ENCODE measurements around the gene TFCP2L1. TPM values are rescaled to one million over a fixed set of nuclear protein-coding genes. Genes with fewer than 3 reads are reported as not detected.
A peak's percentile ranks its signal among the peaks of the same experiment; 100 is the strongest.

The TFCP2L1 gene
- total and polyA plus RNA-seq, 7 experiments from 2014 or later = 0.19 to 0.24 TPM; not detected in 5

DNA sequence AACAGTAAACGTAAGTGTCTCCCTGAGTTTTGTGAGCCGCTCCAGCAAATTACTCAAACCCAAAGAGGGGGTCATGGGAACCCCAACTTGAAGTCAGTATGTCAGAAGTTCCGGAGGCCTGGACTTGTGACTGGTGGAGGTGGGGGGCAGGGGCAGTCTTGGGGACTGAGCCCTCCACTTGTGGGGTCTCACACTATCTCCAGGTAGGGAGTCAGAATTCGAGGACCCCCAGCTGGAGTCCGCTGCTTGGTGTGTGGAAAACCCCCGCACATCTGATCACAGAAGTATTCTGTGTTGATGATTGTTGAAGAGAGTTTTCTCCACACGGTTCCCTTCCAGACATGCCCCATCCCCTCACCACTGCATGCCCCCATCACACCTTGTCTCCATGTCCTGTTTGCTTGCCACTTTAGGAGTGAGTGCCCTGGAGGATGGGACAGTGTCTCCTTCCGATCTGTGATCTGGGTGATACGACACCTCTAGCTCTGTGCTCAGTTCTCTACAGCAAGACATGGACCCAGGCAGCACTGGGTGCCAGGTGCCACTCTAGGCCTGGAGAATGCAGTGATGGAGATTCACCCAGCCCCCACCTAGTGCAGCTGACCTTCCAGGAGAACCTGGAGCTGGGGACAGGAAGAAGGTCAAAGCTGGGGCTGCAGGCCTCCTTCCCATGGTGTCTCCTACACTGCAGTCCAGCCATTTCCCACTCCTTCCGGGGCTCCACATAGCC, 85.6 kb downstream of the TFCP2L1 start:
- H3K4me3 Mint-ChIP-seq = no peak overlapping the region
- no peaks in the 10 kb centered on the region for H3K9me3 Mint-ChIP-seq
- DNase-seq (no peak), ATAC-seq (no peak)
- POLR2A ChIA-PET = no interaction called here
- Histone ChIP-seq H3K27ac (ENCODE audit: low read depth, low read length) (no peak overlapping the region), H3K27me3 (ENCODE audit: control insufficient read depth in 2 of 2, insufficient read depth in 2 of 2, low read length in 2 of 2) (no peaks in the 10 kb centered on the region), H3K4me1 (ENCODE audit: control insufficient read depth in 2 of 2, insufficient read depth in 2 of 2, low read length in 2 of 2) (no peaks in the 10 kb centered on the region), H3K36me3 (ENCODE audit: control insufficient read depth in 2 of 3, insufficient read depth in 3 of 3, low read length in 3 of 3) (no peaks in the 10 kb centered on the region), H3K4me3 (ENCODE audit: low read length) (no peak overlapping the region), H3K9me3 (ENCODE audit: control insufficient read depth in 2 of 3, low read length in 3 of 3) (no peaks in the 10 kb centered on the region)
- H3K27ac Mint-ChIP-seq = no peak overlapping the region
- H3K36me3 Mint-ChIP-seq = no peaks in the 10 kb centered on the region
- H3K27me3 Mint-ChIP-seq = no peaks in the 10 kb centered on the region
- intact Hi-C loops (cut with micrococcal nuclease) = no loop called here
- CTCF ChIA-PET = no interaction called here
- peaks cover 0 to 3% (median 0%) of the 10 kb centered on the region in 7 donors for H3K4me1 Mint-ChIP-seq

DNA sequence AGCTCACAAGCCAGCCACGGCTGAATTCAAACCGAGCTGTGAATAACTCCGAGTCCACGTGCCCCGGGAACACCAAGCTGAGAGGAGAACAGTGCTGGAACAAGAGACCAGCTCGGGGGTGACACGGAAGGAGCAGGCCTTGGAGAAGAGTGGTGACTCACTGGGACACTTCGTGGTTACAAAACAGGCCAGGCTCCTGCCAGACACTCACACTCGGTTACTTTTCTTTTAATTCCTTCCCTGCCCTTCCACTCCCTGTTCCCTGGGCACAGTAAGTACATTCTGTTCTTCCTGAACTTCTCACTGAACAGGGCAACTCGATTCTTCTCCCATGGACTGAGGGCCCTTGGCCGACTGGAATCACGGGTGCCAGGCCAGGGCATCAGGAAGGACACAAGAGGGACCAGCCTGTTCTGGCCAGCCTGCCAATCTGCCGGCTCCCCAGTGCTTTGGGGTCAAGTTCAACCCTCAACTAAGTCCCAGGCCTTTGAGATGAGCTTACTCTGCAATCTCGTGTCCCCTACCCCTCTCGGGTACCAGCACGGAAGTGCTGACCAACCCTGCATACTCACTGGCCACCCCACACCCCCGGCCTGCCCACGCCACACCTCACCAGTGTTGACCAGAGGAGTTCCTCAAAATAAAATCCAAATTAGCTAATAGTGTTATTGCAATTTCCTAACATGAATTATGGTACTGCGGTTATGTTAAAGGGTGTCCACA, 87.5 kb downstream of the TFCP2L1 start:
- DNase-seq = no peak
- ATAC-seq = peak; percentile 84
- Mint-ChIP-seq H3K4me3 (no peak overlapping the region), H3K4me1 (peaks cover 0 to 3% (median 0%) of the 10 kb centered on the region in 7 donors), H3K36me3 (no peaks in the 10 kb centered on the region), H3K9me3 (no peaks in the 10 kb centered on the region), H3K27ac (no peak overlapping the region), H3K27me3 (no peaks in the 10 kb centered on the region)
- ChIA-PET POLR2A (no interaction called here), CTCF (no interaction called here)
- no peaks in the 10 kb centered on the region for H3K9me3 ChIP-seq (ENCODE audit: control insufficient read depth in 2 of 3, low read length in 3 of 3)
- H3K4me3 ChIP-seq (ENCODE audit: low read length) = no peak overlapping the region
- H3K4me1 ChIP-seq (ENCODE audit: control insufficient read depth in 2 of 2, insufficient read depth in 2 of 2, low read length in 2 of 2) = no peaks in the 10 kb centered on the region
- no peaks in the 10 kb centered on the region for H3K27me3 ChIP-seq (ENCODE audit: control insufficient read depth in 2 of 2, insufficient read depth in 2 of 2, low read length in 2 of 2)
- intact Hi-C loops (cut with micrococcal nuclease) = no loop called here
- H3K27ac ChIP-seq (ENCODE audit: low read depth, low read length) = no peak overlapping the region
- H3K36me3 ChIP-seq (ENCODE audit: control insufficient read depth in 2 of 3, insufficient read depth in 3 of 3, low read length in 3 of 3) = no peaks in the 10 kb centered on the region

DNA sequence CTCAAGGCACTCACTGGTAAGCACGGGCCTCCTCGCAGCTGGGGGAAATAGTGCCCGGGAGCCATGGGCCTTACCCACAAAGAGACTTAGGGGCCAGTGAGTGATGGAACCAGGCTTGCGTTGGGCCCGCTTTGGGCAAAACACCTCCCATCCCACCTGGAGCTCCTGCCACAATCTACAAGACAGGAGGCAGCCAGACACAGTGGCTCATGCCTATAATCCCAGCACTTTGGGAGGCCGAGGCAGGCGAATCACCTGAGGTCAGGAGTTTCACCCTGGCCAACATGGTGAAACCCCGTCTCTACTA, 88.2 kb downstream of the TFCP2L1 start:
- Mint-ChIP-seq H3K4me3 (no peak overlapping the region), H3K4me1 (peaks cover 0 to 3% (median 0%) of the 10 kb centered on the region in 7 donors), H3K9me3 (no peaks in the 10 kb centered on the region), H3K27ac (no peak overlapping the region), H3K36me3 (no peaks in the 10 kb centered on the region), H3K27me3 (no peaks in the 10 kb centered on the region)
- Histone ChIP-seq H3K4me3 (ENCODE audit: low read length) (no peak overlapping the region), H3K27me3 (ENCODE audit: control insufficient read depth in 2 of 2, insufficient read depth in 2 of 2, low read length in 2 of 2) (no peaks in the 10 kb centered on the region), H3K36me3 (ENCODE audit: control insufficient read depth in 2 of 3, insufficient read depth in 3 of 3, low read length in 3 of 3) (no peaks in the 10 kb centered on the region), H3K4me1 (ENCODE audit: control insufficient read depth in 2 of 2, insufficient read depth in 2 of 2, low read length in 2 of 2) (no peaks in the 10 kb centered on the region), H3K27ac (ENCODE audit: low read depth, low read length) (no peak overlapping the region), H3K9me3 (ENCODE audit: control insufficient read depth in 2 of 3, low read length in 3 of 3) (no peaks in the 10 kb centered on the region)
- CTCF ChIA-PET = no interaction called here
- no peak for ATAC-seq
- intact Hi-C loops (cut with micrococcal nuclease) = no loop called here
- POLR2A ChIA-PET = no interaction called here
- no peak for DNase-seq

DNA sequence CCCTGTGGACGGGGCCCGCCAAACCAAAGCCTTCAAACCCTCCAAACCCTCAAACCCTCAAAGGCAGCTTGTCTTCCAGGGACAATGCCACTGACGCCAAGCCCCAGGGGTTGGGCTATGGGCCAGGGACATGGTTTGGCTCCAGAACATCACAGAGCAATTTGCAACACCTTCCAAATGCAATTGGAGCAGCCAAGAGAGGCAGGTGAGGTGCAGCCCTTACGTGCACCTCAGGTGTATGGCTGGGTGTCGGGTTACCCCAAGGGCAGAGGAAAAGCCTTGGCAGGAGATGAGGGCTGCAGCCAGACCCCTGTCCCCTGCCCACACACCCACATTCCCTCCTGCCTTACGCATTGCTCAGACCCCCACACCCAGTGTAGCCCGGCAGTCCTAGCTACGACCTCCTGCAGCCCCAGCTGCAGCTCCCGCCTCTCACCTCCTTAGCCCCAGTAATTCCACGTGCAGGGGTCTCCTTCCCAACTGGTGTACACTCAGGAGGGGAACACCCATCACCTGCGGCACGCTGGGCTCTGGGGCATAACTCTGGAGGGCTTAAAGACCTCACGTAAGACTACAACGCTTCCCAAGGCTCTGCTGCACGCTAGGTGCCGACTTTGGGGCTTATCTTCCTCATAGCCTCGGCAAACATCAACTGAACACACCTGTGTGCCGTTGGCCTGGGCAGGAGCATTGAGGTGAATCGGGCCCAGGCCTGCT, 88.7 kb downstream of the TFCP2L1 start:
- peaks cover 0 to 2% (median 0%) of the 10 kb centered on the region in 7 donors for H3K4me1 Mint-ChIP-seq
- no peak for DNase-seq
- Histone ChIP-seq H3K36me3 (ENCODE audit: control insufficient read depth in 2 of 3, insufficient read depth in 3 of 3, low read length in 3 of 3) (no peaks in the 10 kb centered on the region), H3K27me3 (ENCODE audit: control insufficient read depth in 2 of 2, insufficient read depth in 2 of 2, low read length in 2 of 2) (no peaks in the 10 kb centered on the region), H3K27ac (ENCODE audit: low read depth, low read length) (no peak overlapping the region), H3K4me3 (ENCODE audit: low read length) (no peak overlapping the region), H3K9me3 (ENCODE audit: control insufficient read depth in 2 of 3, low read length in 3 of 3) (no peaks in the 10 kb centered on the region), H3K4me1 (ENCODE audit: control insufficient read depth in 2 of 2, insufficient read depth in 2 of 2, low read length in 2 of 2) (no peaks in the 10 kb centered on the region)
- H3K36me3 Mint-ChIP-seq = no peaks in the 10 kb centered on the region
- no peaks in the 10 kb centered on the region for H3K9me3 Mint-ChIP-seq
- H3K4me3 Mint-ChIP-seq = no peak overlapping the region
- ChIA-PET POLR2A (no interaction called here), CTCF (no interaction called here)
- intact Hi-C loops (cut with micrococcal nuclease) = no loop called here
- no peak overlapping the region for H3K27ac Mint-ChIP-seq
- no peaks in the 10 kb centered on the region for H3K27me3 Mint-ChIP-seq
- ATAC-seq = no peak

DNA sequence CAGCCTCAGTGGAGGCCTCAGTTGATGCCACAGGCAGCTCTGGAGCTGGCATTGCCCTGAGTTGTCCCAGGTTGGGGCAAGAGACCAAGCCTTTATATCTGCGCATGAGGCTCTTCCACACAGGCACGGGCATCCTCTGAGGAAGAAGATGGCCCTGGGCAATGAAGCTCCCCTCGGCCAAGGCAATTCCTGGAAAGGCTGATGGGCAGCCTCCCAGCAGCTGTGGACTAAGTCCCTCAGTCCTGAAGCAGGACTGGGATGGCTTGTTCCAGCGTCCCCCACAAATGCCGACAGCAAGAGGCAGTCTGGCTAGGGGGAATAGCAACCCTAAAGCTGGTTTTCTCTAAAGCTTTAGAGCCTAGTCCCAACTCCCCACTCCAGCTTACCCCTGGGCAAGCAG, 90.0 kb downstream of the TFCP2L1 start:
- no peak for ATAC-seq
- Histone ChIP-seq H3K9me3 (ENCODE audit: control insufficient read depth in 2 of 3, low read length in 3 of 3) (no peaks in the 10 kb centered on the region), H3K27me3 (ENCODE audit: control insufficient read depth in 2 of 2, insufficient read depth in 2 of 2, low read length in 2 of 2) (no peaks in the 10 kb centered on the region), H3K4me3 (ENCODE audit: low read length) (no peak overlapping the region), H3K27ac (ENCODE audit: low read depth, low read length) (no peak overlapping the region), H3K4me1 (ENCODE audit: control insufficient read depth in 2 of 2, insufficient read depth in 2 of 2, low read length in 2 of 2) (no peaks in the 10 kb centered on the region), H3K36me3 (ENCODE audit: control insufficient read depth in 2 of 3, insufficient read depth in 3 of 3, low read length in 3 of 3) (no peaks in the 10 kb centered on the region)
- H3K27ac Mint-ChIP-seq = no peak overlapping the region
- no peak overlapping the region for H3K4me3 Mint-ChIP-seq
- H3K9me3 Mint-ChIP-seq = no peaks in the 10 kb centered on the region
- peaks cover 0 to 2% (median 0%) of the 10 kb centered on the region in 7 donors for H3K4me1 Mint-ChIP-seq
- CTCF ChIA-PET = no interaction called here
- H3K27me3 Mint-ChIP-seq = no peaks in the 10 kb centered on the region
- POLR2A ChIA-PET = no interaction called here
- intact Hi-C loops (cut with micrococcal nuclease) = no loop called here
- H3K36me3 Mint-ChIP-seq = no peaks in the 10 kb centered on the region
- DNase-seq = no peak

DNA sequence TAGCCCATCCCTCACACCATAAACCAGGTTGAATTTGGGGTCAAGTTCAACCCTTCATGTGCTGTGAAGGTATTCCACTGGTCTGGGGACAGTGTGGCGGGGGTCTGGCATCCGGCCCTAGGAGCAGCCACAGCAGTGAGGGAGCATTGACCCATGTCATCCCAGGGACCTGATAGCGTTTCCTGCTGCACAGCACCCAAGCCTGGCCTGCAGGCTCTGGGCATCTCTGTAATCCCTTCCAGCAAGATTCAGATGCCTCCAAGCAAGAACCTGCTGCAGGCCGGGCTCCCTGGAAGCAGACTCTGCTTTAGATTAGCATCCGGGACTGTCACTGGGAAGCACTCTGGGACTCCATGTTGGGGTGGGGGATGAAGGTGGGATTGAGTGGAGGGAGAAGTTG, 90.4 kb downstream of the TFCP2L1 start:
- no peaks in the 10 kb centered on the region for H3K27me3 Mint-ChIP-seq
- Histone ChIP-seq H3K36me3 (ENCODE audit: control insufficient read depth in 2 of 3, insufficient read depth in 3 of 3, low read length in 3 of 3) (no peaks in the 10 kb centered on the region), H3K4me1 (ENCODE audit: control insufficient read depth in 2 of 2, insufficient read depth in 2 of 2, low read length in 2 of 2) (no peaks in the 10 kb centered on the region), H3K9me3 (ENCODE audit: control insufficient read depth in 2 of 3, low read length in 3 of 3) (no peaks in the 10 kb centered on the region), H3K27me3 (ENCODE audit: control insufficient read depth in 2 of 2, insufficient read depth in 2 of 2, low read length in 2 of 2) (no peaks in the 10 kb centered on the region), H3K27ac (ENCODE audit: low read depth, low read length) (no peak overlapping the region), H3K4me3 (ENCODE audit: low read length) (no peak overlapping the region)
- no peaks in the 10 kb centered on the region for H3K36me3 Mint-ChIP-seq
- H3K4me3 Mint-ChIP-seq = no peak overlapping the region
- DNase-seq = no peak
- POLR2A ChIA-PET = no interaction called here
- H3K4me1 Mint-ChIP-seq = peaks cover 0 to 2% (median 0%) of the 10 kb centered on the region in 7 donors
- no peak for ATAC-seq
- CTCF ChIA-PET = no interaction called here
- intact Hi-C loops (cut with micrococcal nuclease) = no loop called here
- no peaks in the 10 kb centered on the region for H3K9me3 Mint-ChIP-seq
- H3K27ac Mint-ChIP-seq = no peak overlapping the region
